Daoy (cell line): ENCODE measurements around the gene KCNQ1. TPM values are rescaled to one million over a fixed set of nuclear protein-coding genes. Genes with fewer than 3 reads are reported as not detected.

ENCODE experiments used
- DNase-seq: peaks from one replicate; pipeline ENCODE4 v3.0.0-alpha.2; 2015; ENCODE audit warnings: low read depth
- total RNA-seq: library from RNA; depleted of rRNA; stranded (reverse); fragments of >200 nt; shearing (Covaris generic); gene quantifications from 2 replicates; pipeline ENCODE4 v1.2.3, GENCODE V29; 2014

KCNQ1 gene
- total RNA-seq, 1 experiment from 2014 or later: not detected

DNA sequence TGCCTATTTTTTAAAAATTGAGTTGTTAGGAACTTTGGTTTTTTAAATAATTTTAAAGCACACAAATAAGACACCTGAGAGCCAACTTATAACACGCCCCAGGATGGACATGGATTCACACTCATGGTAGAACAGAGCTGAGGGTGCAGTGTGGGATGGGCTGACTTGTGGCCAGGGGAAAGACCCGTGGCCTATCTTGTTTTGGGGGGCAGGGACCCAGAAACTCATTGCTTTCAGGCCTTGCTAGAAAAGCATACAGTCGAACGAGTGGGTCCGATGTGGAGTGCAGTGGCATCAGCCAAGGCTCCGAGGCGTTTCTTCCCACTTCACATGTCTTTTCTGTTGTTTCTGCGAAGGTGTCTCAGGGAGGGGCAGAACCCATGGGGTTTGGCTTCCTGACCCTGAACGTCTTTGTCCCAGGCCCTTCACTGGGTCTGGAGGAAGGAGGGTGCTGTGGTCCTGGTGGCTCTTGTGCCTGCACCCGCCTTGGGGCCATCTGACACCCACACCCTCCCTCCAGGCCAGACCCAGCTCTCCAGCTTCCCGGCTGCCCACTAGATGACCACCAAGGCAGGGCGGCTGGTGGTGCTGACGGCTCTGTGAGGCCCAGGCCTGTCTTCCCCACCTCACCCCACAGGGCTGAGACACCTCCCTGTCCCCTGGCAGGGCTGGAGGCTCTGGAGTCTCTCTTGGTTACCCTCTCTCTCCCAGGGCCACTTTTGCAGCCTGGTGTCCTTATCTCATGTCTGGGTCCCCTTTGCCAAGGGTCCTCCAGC lies 120.8 kb downstream of the KCNQ1 start:
- no peak for DNase-seq

DNA sequence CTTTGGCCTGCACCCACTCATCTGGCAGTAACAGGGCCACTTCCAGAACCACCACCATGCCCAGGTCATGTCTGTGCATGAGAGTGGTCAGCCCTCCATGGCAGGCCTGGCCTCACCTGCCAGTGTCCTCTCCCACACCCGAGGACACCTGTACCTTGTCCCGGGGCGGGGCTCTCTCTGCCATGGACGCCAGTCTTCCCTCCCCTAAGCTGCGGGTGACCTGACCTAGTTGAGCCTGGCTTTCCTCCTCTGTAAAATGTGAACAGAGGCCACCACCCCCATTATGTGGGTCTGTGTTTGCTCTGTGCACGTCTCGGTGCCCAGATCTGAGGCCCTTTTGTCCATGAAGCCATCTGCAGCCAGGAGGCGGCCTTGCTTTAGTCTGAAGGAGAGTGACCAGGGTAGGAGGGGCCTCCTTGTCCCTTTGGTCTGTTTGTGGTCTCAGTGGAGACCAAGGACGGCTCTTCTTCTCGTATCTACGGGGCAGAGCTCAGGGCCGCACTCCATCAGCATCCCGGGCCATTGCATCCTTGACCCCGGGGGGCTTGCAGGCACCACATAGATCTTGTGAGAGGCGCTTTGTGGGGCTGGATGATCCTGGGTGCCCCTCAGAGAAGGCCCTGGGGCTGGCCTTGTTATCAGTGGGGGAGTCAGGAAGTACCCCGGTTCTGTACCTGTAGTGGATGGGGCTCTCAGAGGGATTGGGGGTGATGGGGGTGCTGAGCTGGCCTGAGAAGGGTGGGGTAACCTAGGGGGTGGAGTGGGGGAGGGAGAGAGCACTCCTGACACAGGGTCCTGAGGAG lies 121.6 kb downstream of the KCNQ1 start:
- no peak for DNase-seq

GRCh38 chr11:2567026-2567671 lies 122.3 kb downstream of the KCNQ1 start:
- DNase-seq: no peak

DNA sequence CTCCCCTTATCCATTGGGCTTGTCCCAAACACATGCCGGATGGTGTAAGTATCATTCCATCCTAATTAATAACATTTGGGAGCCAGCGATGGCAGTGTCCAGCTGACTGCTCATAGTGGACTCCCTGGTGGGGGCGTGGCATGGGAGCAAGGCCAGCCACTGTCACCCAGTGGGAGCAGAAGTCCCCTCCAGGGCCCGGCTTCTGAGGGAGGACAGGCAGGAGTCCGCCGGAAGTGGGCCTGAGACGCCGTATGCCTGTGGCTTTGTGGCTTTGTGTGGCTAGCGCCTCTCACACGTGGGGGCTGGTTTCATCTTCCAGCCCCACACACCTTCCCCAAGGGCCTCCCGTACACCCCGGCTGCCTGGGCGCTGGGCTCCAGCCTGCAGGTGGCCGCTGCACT lies 124.5 kb downstream of the KCNQ1 start:
- no peak for DNase-seq

DNA sequence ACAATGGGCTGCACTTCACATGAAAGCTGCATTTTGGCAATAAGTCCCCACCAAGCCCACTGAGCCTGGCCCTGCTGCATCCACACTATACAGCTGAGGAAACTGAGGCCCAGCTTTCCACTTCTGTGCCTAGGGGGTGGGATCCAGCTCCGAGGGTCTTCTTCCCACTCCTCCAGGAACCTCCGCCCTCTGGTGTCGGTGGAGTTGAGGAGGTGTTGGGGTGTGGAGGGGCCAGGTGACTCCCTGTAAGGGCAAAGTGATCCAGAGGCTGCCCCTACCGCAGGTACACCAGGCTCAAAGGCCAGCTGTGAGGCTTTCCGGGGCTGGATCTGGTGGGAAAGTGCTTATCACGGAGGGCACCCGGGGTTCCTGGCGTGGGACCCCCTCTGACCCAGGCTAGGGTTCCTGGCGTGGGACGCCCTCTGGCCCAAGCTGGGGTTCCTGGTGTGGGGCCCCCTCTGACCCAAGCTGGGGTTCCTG lies 125.0 kb downstream of the KCNQ1 start:
- DNase-seq: no peak

- DNase-seq: no peak
Observed at GRCh38 chr11:2570211-2570811, 125.5 kb downstream of the KCNQ1 start.

DNA sequence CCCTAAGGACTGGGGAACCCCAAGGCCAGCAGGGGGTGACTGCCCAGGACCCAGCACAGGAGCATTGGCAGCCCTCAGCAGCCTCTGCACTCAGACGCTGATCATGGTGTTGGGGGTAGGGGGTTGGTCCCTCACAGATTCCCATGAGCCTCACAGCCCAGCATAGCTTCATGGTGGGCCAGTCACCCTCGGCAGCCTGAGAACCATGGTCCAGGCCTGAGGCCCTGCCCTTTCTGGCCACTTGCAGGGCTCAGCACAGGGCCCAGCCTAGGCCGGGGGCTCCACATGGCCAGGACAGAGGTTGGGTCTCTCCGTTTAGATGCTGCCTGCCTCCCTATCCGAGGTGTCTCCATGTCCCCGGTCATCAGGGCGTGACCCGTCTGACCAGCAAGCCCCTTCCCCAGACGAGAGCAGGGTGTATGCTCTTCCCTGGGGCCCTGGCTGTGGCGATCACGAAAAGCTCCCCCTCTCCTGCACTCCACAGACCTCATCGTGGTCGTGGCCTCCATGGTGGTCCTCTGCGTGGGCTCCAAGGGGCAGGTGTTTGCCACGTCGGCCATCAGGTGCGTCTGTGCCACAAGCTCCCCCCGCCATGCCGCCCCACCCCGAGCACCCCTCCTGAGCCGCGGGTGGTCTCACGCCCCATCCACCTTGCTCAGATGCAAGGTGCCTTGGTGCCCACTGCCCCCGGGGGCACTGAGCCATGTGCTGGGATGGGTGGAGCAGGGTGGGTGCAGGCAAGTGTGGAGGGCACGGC lies 126.2 kb downstream of the KCNQ1 start:
- no peak for DNase-seq

DNA sequence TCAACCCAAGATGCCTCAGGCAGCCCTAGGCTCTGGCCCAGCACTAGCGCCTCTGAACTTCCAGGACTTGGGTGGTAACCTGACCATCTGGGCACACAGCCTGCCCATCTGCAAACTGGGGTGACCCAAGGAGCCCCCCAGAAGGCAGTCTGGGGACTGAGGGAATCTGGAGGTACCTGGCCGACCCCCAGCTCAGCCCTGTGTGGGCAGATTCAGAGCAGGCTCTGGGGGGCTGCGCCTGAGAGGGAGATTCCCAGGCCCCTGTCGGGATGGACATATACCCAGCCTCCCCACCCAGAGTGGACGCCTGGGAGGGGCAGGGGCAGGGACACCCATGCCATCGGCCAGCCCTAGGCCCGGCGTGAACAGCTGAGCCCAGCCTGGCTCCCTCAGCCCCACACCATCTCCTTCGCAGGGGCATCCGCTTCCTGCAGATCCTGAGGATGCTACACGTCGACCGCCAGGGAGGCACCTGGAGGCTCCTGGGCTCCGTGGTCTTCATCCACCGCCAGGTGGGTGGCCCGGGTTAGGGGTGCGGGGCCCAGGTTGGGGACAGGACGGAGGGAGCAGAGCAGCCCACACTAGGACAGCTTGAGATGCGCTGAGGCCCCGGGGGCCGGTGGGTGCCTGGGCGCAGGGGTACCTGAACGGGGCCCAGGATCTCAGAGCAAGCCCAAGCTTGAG lies 126.9 kb downstream of the KCNQ1 start:
- DNase-seq: no peak

- no peak for DNase-seq
Observed at GRCh38 chr11:2572491-2573239, 127.9 kb downstream of the KCNQ1 start.

- DNase-seq: no peak
Observed at GRCh38 chr11:2573240-2574042, 128.6 kb downstream of the KCNQ1 start.

GRCh38 chr11:2574043-2574552 lies 129.3 kb downstream of the KCNQ1 start:
- no peak for DNase-seq

DNA sequence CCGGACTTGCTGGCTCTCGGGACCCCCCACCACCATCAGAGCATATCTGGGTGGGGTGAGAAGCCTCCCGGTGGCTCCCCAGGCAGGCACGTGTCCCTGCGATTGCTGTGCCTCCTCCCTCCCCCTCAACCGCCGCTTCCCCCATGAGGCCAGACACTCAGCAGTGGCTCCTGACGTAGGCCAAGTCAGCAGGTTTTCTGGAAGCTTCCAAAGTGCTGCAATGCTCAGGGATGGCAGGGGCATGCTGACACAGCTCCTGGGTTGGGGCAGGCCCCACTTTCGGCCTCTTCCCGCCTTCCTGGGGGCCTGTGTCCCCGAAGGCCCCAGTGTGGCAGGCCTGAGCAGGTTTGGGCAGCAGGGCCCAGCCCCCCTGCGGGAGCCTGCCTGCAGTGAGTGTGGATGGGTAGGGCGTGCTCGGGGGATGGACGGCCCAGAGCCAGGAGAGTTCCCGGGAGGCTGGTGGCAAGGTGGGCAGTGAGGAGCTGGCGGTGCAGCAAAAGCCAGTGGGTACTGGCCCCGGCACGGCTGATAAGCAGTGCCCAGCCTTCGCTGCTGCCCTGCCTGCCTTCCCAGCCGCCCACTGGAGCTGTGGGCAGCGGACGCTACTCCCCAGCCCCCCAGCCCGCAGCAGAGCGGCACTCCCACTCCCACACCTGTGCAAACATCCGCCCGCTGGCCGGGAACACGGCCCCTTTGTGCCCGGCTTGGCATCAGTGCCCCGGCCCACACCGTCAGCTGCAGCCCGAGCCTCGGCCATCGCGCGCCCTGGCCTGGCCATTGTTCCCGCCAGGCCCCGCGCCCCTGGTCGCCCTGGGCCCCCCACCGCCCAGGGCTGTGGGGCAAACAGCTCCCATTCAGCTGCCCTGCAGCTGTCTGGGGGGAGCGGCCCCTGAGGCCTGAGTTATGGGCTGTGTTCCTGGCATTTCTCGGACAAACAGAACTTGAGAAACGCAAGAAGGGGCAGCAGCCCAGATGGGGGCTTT lies 130.0 kb downstream of the KCNQ1 start:
- DNase-seq: no peak

GRCh38 chr11:2575591-2576051 lies 130.8 kb downstream of the KCNQ1 start:
- DNase-seq: no peak

DNA sequence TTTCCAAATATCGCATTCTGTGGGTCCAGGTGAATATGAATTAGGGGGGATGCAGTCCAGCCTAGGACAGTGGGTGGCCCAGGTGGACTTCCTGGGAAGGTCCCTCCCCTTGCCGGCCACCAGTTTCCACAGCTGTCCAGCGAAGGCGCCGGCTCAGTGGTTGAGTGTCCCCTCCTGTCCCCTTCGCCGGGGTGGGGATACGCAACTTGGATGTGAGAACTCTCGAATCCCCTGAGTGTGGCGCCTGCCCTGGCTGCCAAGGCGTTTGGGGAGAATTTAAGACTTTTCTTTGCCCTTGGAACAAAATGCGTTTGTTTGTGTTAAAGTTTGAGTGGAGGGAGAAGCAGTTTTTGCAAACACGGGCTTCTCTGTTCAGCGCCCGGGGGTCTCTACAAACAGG lies 131.3 kb downstream of the KCNQ1 start:
- DNase-seq: no peak

DNA sequence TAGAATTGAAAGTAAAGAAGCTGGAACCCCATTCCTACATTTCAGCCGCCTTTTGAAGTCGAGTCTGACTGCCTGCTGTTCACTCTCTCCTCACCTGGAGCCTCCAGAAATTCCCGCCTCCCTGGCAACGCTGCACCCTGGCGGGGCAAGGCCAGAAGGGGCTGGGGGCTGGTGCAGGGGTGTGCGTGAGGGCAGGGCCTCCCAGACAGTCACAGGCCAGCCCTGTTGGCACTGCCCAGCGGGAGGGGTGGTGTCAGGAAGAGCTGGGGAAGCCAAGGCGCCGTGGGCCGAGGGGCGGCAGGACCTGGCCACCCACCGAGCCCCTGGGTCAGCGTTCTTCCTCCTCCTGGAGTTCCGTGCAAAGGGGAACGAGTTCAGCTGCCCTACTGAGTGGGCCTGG lies 131.7 kb downstream of the KCNQ1 start:
- DNase-seq: no peak

GRCh38 chr11:2577031-2577990 lies 132.5 kb downstream of the KCNQ1 start:
- no peak for DNase-seq
